COLO668 (cell line): Measurements from ENCODE around the gene SLC44A4.
"Not testable (repeated sequence)": the region's sequence is repeated elsewhere in the genome, so short reads cannot be mapped to it uniquely, and the experiment has no call there.

Experiments
- DNase-seq: peaks from one replicate; lab custom pipeline; 2025; ENCODE audit not compliant: unreplicated experiment; lab: John Stamatoyannopoulos, UW

SLC44A4 gene

GRCh38 chr6:31831350-31832215, 47.2 kb downstream of the SLC44A4 start:
- DNase-seq: no peak

DNA sequence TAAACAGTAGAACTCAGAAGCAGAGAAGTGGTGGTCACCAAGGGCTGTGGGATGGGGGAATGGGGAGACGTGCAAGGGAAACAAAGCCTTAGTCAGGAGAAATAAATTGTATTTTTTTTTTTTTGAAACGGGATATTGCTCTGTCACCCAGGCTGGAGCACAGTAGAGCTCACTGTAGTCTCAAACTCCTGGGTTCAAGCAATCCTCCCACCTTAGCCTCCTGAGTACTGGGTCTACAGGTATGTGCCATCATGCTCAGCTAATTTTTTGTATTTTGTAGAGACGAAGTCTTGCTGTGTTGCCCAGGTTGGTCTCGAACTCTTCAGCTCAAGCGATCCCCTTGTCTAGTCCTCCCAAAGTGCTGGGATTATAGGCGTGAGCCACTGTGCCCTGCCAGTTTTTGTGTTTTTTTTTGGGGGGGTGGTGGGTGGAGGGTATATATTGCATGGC, 47.9 kb downstream of the SLC44A4 start:
- no peak for DNase-seq

GRCh38 chr6:31829633-31830283, 49.0 kb downstream of the SLC44A4 start:
- DNase-seq: no peak

DNA sequence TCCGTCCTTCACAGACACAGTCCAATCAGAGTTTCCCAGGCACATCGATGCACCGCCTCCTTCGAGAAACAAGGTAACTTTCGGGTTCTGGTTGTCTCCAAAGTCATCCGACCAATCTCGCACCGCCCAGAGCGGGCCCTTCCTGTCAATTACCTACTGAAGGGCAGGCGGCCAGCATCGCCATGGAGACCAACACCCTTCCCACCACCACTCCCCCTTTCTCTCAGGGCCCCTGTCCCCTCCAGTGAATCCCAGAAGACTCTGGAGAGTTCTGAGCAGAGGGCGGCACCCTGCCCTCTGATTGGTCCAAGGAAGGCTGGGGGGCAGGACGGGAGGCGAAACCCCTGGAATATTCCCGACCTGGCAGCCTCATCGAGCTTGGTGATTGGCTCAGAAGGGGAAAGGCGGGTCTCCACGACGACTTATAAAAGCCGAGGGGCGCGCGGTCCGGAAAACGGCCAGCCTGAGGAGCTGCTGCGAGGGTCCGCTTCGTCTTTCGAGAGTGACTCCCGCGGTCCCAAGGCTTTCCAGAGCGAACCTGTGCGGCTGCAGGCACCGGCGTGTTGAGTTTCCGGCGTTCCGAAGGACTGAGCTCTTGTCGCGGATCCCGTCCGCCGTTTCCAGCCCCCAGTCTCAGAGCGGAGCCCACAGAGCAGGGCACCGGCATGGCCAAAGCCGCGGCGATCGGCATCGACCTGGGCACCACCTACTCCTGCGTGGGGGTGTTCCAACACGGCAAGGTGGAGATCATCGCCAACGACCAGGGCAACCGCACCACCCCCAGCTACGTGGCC, 51.3 kb downstream of the SLC44A4 start, which contains the start of gene HSPA1B:
TSS of gene HSPA1B (plus strand) at position 453 of the 794 bp plus-strand sequence. CDS start at position 666, 213 bp downstream.
- peak; percentile 90 for DNase-seq

DNA sequence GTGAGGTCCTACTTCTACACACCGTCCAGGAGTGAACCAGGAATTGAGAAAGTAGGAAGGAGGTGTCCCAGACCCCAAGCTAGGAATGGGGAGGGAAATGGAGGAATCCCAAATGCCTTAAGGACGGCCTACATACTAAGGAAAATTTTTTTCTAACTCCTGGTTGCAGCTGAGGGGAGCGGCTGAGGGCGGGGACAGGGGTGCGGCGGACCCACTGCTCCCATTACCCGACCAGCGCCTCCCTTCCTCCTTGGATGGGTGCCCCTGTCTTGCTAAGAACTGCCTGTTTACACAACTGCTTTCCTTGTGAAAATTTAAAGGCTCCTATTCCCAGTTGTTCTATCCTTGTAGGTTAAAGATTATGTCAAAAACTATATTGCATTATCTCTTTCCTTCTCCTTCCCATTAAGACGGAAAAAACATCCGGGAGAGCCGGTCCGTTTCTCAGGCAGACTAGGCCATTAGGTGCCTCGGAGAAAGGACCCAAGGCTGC, 52.0 kb downstream of the SLC44A4 start:
- DNase-seq: no peak

DNA sequence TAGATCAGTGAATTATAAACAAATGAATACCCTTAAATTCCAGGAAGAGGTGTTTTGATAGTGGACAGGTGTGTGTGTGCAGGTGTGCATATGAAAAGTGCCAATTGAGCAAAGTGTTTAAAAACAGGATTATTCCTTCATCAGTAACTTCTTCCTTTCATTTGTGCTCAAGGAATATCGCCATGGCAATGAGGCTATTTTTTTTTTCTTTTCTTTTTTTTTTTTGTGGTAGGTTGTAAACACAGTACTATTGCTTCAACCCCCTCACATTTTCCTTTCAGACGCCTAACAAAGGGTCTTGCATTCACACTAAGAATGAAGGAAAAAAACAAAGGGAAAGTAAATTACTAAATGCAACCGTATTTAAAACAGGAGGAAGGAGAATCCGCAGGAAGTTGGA, 53.2 kb downstream of the SLC44A4 start:
- DNase-seq: no peak

DNA sequence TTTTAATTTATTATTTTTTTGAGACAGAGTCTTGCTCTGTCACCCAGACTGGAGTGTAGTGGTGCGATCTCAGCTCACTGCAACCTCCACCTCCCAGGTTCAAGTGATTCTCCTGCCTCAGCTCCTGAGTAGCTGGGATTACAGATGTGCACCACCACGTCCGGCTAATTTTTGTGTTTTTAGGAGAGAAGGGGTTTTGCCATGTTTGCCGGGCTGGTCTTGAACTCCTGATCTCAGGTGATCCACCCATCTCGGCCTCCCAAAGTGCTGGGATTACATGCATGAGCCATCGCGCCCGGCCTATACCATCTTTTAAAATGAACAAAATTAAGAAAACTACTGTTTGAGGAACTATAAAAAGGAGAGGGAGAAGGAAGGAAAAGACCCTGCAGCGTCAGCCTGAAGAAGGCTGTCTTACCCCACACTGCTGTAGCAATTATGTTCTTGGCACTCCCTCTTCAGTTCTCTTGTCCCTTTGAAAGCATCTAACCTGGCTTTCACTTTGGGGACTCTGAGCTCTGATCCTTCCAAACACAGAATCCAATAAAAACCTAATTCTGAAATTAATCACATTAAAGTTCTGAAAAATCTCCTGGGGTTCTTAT, 55.1 kb downstream of the SLC44A4 start:
- DNase-seq: not testable (repeated sequence)

DNA sequence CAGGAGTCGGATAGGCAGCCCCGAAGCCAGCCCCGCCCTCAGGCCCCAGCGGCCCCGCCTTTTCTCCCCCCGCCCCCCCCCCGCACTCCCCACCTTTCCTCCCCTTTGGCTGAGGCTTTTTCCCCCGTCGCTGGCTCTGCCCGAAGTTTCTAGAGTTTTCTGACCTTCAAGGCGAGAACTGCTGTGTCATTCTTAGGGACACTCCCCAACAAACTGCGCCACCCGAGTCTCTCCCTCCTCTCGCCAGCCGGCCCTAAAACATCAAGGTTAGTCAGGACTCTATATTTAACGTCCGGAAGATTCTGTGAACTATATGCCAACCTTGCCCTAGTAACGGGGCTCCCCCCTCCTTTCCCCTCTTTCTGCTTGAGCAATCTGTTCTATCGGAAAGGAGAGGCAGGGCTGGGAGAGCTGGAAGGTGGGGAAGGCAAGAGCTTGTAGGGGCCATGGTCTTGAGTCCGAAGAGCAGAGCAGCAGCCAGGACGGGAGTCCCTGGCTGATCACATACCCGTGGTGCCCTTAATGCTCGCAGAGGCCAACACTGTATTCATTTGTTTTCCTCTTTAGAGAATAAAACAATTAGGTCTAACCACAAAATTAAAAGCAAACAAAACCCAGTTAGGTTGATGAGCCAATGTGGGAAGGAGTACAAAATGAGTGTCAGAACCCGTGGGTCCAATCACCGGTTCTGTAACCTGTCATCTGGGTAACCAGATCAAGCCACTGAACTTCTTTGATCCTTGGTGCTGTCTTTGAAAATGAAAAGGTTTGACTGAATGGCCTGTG, 56.6 kb downstream of the SLC44A4 start:
- peak; percentile 21 for DNase-seq

DNA sequence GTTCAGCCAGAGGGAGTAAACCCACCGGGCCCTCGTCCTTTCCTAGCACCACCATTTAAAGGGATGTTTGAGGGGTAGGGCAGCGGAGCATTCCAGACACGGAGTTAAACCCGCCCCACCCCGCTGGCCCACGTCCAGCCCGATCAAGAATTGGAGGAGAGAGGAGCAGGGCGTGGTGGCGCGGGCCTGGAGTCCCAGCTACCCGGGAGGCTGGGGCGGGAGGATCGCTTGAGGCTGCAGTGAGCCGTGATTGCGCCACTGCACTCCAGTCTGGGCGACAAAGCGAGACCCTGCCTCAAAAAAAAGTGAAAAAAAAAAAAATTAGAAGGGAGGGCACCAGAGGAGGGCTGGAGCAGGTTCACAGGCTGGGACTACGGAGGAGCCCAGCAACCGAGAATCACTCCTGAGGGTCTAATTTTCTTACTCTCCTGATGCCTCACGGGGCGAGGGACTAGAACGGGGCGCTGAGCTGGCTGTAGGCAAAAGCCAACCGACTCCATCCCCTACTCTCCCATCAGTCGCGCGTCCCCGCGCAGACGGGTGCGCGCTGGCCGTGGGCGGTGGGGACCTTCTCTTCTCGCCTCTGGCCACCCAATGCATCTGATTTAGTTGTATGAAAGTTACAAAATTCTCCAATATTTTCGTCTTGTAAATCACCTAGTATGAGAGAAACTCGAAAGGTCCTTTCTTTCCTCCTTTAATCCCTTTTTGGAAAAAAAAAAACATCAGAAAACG, 57.3 kb downstream of the SLC44A4 start:
- peak; percentile 38 for DNase-seq

- DNase-seq: not testable (repeated sequence)
These were observed 58.4 kb downstream of the SLC44A4 start for GRCh38 chr6:31820399-31820798.

DNA sequence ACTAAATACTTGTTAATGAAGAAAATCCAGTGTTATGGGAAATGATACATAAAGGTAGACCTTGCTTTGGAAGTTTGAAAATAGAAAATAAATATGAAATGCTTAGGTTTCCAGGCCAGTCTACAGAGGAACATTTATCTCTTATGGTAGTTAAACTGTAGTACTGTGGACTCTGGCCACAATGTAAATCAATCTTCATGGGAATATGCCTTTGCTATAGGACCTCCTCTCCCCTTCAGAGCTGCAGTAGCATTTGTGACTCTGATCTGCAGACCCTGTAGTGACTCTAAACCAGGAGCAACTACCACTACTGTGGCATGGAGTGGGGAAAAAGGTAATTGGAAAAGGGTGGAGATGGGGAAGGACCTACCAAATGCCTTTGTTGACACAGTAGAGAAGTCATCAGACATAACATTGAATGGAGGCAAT, 58.9 kb downstream of the SLC44A4 start:
- DNase-seq: no peak

- DNase-seq: not testable (repeated sequence)
These were observed 60.8 kb downstream of the SLC44A4 start for GRCh38 chr6:31817929-31818511.

GRCh38 chr6:31817133-31817928, 61.5 kb downstream of the SLC44A4 start:
- not testable (repeated sequence) for DNase-seq

DNA sequence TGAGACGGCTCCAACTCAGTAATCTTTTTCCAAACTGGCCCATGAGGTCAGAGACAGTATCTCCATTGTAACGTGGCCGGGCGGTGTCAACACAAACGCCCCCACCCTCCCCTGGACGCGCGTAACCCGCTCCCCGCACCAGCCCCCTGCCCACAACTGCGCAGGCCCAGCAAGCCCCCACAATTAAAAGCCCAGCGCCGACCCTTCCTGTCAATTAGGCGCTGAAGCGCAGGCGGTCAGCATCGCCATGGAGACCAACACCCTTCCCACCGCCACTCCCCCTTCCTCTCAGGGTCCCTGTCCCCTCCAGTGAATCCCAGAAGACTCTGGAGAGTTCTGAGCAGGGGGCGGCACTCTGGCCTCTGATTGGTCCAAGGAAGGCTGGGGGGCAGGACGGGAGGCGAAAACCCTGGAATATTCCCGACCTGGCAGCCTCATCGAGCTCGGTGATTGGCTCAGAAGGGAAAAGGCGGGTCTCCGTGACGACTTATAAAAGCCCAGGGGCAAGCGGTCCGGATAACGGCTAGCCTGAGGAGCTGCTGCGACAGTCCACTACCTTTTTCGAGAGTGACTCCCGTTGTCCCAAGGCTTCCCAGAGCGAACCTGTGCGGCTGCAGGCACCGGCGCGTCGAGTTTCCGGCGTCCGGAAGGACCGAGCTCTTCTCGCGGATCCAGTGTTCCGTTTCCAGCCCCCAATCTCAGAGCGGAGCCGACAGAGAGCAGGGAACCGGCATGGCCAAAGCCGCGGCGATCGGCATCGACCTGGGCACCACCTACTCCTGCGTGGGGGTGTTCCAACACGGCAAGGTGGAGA, 63.6 kb downstream of the SLC44A4 start, which contains the start of the genes HSPA1A and HSPA1L:
TSS of gene HSPA1A (plus strand) at position 519 of the 814 bp plus-strand sequence. CDS start at position 733, 214 bp downstream.
TSS of gene HSPA1L (minus strand) at position 259 of the 814 bp plus-strand sequence. CDS start 3,311 bp downstream, outside the sequence.
- peak; percentile 81 for DNase-seq

- DNase-seq: peak; percentile 84
These were observed 64.1 kb downstream of the SLC44A4 start for GRCh38 chr6:31814677-31815024.

DNA sequence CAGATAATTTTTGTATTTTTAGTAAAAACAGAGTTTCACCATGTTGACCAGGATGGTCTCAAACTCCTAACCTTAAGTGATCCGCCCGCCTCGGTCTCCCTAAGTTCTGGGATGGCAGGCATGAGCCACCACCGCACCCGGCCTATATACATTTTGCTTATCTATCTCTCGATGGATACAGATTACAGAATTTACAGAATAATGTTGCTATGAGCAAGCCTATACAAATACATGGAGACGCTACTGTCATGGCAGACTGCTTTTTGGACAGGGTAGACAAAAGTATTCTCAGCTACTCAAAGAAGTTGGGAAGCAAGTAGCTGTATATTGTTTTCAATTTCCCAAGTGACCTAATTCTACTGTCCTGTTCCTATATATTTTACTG, 65.3 kb downstream of the SLC44A4 start:
- no peak for DNase-seq
